Liver (tissue), 3 donors: Measurements from ENCODE around the gene PTPN14.

ENCODE experiments used
- GABPA ChIP-seq, 2 donors: IDR thresholded peaks in 1 of 2; conservative IDR thresholded peaks in 1 of 2; 2 replicates each; pipeline ENCODE4 v1.6.1; 2016; ENCODE audit warnings: antibody characterized with exemption in 2 of 2, mild to moderate bottlenecking in 1 of 2, moderate library complexity in 1 of 2
- HNF4A ChIP-seq, 2 donors: conservative IDR thresholded peaks; 2 replicates each; pipeline ENCODE4 v1.6.1; 2016; ENCODE audit warnings: antibody characterized with exemption in 2 of 2, mild to moderate bottlenecking in 2 of 2
- RAD21 ChIP-seq, 2 donors: IDR thresholded peaks; 2 replicates each; pipeline ENCODE4 v1.6.1; 2016; ENCODE audit warnings: antibody characterized with exemption in 2 of 2, mild to moderate bottlenecking in 2 of 2
- SP1 ChIP-seq: IDR thresholded peaks from 2 replicates; pipeline ENCODE4 v1.6.1; 2018; ENCODE audit warnings: antibody characterized with exemption, mild to moderate bottlenecking
- TF ChIP-seq, protein P1 (sequence below): fragments of 150-350 bp; IDR thresholded peaks from 2 replicates; pipeline ENCODE4 v1.5.1; 2017; ENCODE audit warnings: improper control_type of control experiment, low read depth, low read length; ENCODE audit not compliant: missing input control
- TF ChIP-seq, protein P2 (sequence below): IDR thresholded peaks from 2 replicates; pipeline ENCODE4 v1.6.1; 2016; ENCODE audit warnings: antibody characterized with exemption
- TF ChIP-seq, protein P3 (sequence below): IDR thresholded peaks from 2 replicates; pipeline ENCODE4 v1.6.1; 2016; ENCODE audit warnings: antibody characterized with exemption, mild to moderate bottlenecking
- donor health status: healthy.
- donor health status: healthy.

DNA sequence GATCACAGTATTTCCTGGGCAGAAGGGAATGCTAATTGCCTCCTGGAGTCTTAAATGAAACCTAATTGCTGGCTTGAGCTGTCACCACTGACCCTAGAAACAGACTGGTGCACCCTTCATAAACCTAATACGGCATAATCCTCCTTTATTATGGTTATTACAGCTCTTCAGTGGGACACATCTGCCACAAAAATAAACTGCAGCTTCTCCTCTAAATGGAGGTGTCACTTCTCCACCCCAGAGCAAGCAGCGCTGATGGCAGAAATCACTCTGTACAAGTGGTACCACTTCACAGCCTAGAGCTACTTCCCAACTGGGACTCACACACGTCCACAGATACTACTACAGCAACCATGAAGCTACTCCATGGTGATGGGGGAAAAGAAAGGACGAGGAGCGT is 11.1 kb downstream of the PTPN14 start:
- TF ChIP-seq, protein P1, sequence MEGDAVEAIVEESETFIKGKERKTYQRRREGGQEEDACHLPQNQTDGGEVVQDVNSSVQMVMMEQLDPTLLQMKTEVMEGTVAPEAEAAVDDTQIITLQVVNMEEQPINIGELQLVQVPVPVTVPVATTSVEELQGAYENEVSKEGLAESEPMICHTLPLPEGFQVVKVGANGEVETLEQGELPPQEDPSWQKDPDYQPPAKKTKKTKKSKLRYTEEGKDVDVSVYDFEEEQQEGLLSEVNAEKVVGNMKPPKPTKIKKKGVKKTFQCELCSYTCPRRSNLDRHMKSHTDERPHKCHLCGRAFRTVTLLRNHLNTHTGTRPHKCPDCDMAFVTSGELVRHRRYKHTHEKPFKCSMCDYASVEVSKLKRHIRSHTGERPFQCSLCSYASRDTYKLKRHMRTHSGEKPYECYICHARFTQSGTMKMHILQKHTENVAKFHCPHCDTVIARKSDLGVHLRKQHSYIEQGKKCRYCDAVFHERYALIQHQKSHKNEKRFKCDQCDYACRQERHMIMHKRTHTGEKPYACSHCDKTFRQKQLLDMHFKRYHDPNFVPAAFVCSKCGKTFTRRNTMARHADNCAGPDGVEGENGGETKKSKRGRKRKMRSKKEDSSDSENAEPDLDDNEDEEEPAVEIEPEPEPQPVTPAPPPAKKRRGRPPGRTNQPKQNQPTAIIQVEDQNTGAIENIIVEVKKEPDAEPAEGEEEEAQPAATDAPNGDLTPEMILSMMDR, result no peak
- no peak for TF ChIP-seq RAD21 (IDR thresholded peaks at IDR 0.05)
- TF ChIP-seq HNF4A (conservative IDR thresholded peaks at IDR 0.05), result no peak
- TF ChIP-seq, protein P2, sequence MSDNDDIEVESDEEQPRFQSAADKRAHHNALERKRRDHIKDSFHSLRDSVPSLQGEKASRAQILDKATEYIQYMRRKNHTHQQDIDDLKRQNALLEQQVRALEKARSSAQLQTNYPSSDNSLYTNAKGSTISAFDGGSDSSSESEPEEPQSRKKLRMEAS, result no peak
- TF ChIP-seq, protein P3, sequence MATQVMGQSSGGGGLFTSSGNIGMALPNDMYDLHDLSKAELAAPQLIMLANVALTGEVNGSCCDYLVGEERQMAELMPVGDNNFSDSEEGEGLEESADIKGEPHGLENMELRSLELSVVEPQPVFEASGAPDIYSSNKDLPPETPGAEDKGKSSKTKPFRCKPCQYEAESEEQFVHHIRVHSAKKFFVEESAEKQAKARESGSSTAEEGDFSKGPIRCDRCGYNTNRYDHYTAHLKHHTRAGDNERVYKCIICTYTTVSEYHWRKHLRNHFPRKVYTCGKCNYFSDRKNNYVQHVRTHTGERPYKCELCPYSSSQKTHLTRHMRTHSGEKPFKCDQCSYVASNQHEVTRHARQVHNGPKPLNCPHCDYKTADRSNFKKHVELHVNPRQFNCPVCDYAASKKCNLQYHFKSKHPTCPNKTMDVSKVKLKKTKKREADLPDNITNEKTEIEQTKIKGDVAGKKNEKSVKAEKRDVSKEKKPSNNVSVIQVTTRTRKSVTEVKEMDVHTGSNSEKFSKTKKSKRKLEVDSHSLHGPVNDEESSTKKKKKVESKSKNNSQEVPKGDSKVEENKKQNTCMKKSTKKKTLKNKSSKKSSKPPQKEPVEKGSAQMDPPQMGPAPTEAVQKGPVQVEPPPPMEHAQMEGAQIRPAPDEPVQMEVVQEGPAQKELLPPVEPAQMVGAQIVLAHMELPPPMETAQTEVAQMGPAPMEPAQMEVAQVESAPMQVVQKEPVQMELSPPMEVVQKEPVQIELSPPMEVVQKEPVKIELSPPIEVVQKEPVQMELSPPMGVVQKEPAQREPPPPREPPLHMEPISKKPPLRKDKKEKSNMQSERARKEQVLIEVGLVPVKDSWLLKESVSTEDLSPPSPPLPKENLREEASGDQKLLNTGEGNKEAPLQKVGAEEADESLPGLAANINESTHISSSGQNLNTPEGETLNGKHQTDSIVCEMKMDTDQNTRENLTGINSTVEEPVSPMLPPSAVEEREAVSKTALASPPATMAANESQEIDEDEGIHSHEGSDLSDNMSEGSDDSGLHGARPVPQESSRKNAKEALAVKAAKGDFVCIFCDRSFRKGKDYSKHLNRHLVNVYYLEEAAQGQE, result no peak
- no peak for TF ChIP-seq GABPA (IDR thresholded peaks at IDR 0.05 in 1 of 2, conservative IDR thresholded peaks at IDR 0.05 in 1 of 2)
- TF ChIP-seq SP1, result no peak
